ENCODE data around the gene NFKBIB. TPM values are rescaled to one million over a fixed set of nuclear protein-coding genes. Genes with fewer than 3 reads are reported as not detected.

NFKBIB gene
- polyA plus RNA-seq, 2 of the 4 experiments (the other 2 are of a cell fraction) = 35.0 to 61.7 TPM

DNA sequence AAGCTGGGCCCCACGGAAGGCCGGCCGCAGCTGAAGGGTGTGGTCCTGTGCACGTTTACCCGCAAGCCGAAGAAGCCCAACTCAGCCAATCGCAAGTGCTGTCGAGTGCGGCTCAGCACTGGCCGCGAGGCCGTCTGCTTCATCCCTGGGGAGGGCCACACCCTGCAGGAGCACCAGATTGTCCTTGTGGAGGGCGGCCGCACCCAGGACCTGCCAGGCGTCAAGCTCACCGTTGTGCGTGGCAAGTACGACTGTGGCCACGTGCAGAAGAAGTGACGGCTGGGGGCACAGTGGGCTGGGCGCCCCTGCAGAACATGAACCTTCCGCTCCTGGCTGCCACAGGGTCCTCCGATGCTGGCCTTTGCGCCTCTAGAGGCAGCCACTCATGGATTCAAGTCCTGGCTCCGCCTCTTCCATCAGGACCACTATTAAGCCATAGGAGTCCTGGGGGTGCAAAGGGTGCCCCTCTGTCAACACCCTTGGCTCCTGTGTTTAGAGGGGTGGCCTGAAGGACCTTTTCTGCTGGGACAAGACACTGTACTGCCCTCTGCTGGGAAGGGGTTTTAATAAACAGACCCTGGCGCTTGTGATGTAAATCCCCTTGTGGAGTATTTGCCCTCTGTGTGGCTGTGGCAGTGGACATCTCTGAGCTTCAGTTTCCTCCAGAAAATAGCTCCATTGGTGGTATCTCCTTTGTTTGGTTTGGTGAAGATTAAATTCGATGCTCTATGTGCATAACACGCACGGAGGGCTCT is 32.8 kb downstream of the NFKBIB start:
- peak overlapping the region; percentile 70 for H3K4me2 ChIP-seq
- ATAC-seq = peak; percentile 13 to 24; a peak in 3 of 6 replicates
- peak overlapping the region in 1 of 2 experiments; percentile 6; a peak in 1 of 6 replicates for H3K27ac ChIP-seq
- peak overlapping the region; percentile 66; the same call in 1 of the 3 replicates for H3K4me3 ChIP-seq
- TF ChIP-seq POLR2AphosphoS2 (conservative IDR thresholded peaks at IDR 0.05; ENCODE audit: low read length) (0 out of 2 replicates have a peak, but pooled peaks have one; percentile 47), JUN (IDR thresholded peaks at IDR 0.05) (peak in 1 of 2 experiments; percentile 12; a peak in 2 of 5 replicates), CEBPB (IDR thresholded peaks at IDR 0.05) (0 out of 4 replicates have a peak, but pooled peaks of 1 of the 2 experiments have one; percentile 17), SMC3 (IDR thresholded peaks at IDR 0.05) (peak; percentile 66), RAD21 (conservative IDR thresholded peaks at IDR 0.05 in 1 of 2, IDR thresholded peaks at IDR 0.05 in 1 of 2) (peak; percentile 60 to 69), JUNB (IDR thresholded peaks at IDR 0.05) (no peak)
- TF ChIP-seq, protein P1, sequence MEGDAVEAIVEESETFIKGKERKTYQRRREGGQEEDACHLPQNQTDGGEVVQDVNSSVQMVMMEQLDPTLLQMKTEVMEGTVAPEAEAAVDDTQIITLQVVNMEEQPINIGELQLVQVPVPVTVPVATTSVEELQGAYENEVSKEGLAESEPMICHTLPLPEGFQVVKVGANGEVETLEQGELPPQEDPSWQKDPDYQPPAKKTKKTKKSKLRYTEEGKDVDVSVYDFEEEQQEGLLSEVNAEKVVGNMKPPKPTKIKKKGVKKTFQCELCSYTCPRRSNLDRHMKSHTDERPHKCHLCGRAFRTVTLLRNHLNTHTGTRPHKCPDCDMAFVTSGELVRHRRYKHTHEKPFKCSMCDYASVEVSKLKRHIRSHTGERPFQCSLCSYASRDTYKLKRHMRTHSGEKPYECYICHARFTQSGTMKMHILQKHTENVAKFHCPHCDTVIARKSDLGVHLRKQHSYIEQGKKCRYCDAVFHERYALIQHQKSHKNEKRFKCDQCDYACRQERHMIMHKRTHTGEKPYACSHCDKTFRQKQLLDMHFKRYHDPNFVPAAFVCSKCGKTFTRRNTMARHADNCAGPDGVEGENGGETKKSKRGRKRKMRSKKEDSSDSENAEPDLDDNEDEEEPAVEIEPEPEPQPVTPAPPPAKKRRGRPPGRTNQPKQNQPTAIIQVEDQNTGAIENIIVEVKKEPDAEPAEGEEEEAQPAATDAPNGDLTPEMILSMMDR (IDR thresholded peaks at IDR 0.05) = peak; percentile 76
- TF ChIP-seq, protein P2, sequence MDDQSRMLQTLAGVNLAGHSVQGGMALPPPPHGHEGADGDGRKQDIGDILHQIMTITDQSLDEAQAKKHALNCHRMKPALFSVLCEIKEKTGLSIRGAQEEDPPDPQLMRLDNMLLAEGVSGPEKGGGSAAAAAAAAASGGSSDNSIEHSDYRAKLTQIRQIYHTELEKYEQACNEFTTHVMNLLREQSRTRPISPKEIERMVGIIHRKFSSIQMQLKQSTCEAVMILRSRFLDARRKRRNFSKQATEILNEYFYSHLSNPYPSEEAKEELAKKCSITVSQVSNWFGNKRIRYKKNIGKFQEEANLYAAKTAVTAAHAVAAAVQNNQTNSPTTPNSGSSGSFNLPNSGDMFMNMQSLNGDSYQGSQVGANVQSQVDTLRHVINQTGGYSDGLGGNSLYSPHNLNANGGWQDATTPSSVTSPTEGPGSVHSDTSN (IDR thresholded peaks at IDR 0.05) = no peak; the same call in 1 of the 2 replicates
- ChIA-PET CTCF (interaction anchor here (0.6 to 12.2 kb wide), 41 partner anchors 8 to 946 kb away, joined by 3 to 245 read pairs (median 4); partner anchors contain the start of genes FAM98C, FBXO17, NFKBIB and SIRT2), POLR2A (interaction anchor here (1.0 to 2.8 kb wide), 4 partner anchors 12 to 83 kb away, joined by 5 to 21 read pairs (median 9); partner anchors contain the start of gene FBXO17)
- no peaks in the 10 kb centered on the region for H3K9me3 ChIP-seq
- WGBS (ENCODE audit: missing lambda C conversion rate) = 91% methylated on average over 29 of the region's 29 CpGs
- no peak for FAIRE-seq
- H3K4me1 ChIP-seq = peaks cover 19% of the 10 kb centered on the region
- DNase-seq (ENCODE audit: low read depth in 1 of 2, low spot score in 1 of 2) = peak; percentile 88 to 89

DNA sequence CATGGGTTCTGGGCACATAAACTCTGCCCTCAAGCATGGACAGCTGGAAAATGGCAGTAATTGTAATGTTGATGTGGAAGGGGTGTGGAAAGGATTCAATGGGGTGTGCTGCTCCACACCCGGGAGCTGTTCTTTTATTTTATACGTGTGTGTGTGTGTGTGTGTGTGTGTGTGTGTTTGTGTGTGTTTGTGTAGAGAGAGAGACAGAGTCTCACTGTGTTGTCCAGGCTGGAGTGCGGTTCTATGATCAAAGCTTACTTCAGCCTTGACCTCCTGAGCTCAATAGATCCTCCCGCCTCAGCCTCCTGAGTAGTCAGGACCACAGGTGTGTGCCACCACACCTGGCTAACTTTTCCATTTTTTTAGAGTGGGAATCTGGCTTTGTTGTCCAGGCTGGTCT is 33.8 kb downstream of the NFKBIB start:
- H3K4me3 ChIP-seq = no peak overlapping the region
- WGBS (ENCODE audit: missing lambda C conversion rate) = 67% methylated on average over 4 of the region's 4 CpGs
- DNase-seq (ENCODE audit: low read depth in 1 of 2, low spot score in 1 of 2) (no peak), ATAC-seq (no peak), FAIRE-seq (no peak)
- POLR2A ChIA-PET = interaction anchor here (1.0 kb wide), 1 partner anchor 84 kb away, joined by 5 read pairs; no protein-coding TSS in a partner anchor
- TF ChIP-seq GATA3 (IDR thresholded peaks at IDR 0.05; ENCODE audit: borderline replicate concordance) = no peak
- TF ChIP-seq CBX8 (IDR thresholded peaks at IDR 0.05) = no peak
- no peak for TF ChIP-seq SREBF2 (IDR thresholded peaks at IDR 0.05)
- TF ChIP-seq BHLHE40 (IDR thresholded peaks at IDR 0.05; ENCODE audit: low read depth, low read length) = no peak
- 0 out of 3 replicates have a peak, but pooled peaks have one; percentile 17 for TF ChIP-seq BCL3 (IDR thresholded peaks at IDR 0.05)
- TF ChIP-seq RARB (CRISPR knock-in tag; IDR thresholded peaks at IDR 0.05) = no peak
- CTCF ChIA-PET = interaction anchor here (0.6 to 12.2 kb wide), 35 partner anchors 8 to 947 kb away, joined by 3 to 245 read pairs (median 4); partner anchors contain the start of genes ECH1, FAM98C, FBXO17 and LGALS4
- no peak overlapping the region for H3K27ac ChIP-seq
- H3K4me1 ChIP-seq = peaks cover 19% of the 10 kb centered on the region
- no peaks in the 10 kb centered on the region for H3K9me3 ChIP-seq
- no peak overlapping the region for H3K4me2 ChIP-seq

- DNase-seq (ENCODE audit: low read depth in 1 of 2, low spot score in 1 of 2) = no peak
- whole genome bisulfite sequencing (ENCODE audit: missing lambda C conversion rate) = 93% methylated on average over 5 of the region's 5 CpGs
- ATAC-seq = no peak
- Histone ChIP-seq H3K27ac (no peak overlapping the region), H3K4me3 (no peak overlapping the region), H3K4me2 (no peak overlapping the region), H3K9me3 (no peaks in the 10 kb centered on the region), H3K4me1 (no peaks in the 10 kb centered on the region)
- CTCF ChIA-PET = interaction anchor here (1.2 to 5.3 kb wide), 7 partner anchors 9 to 537 kb away, joined by 4 to 43 read pairs (median 6); partner anchors contain the start of genes FAM98C, MRPS12 and SARS2
- no peak for FAIRE-seq
- POLR2A ChIA-PET = interaction anchor here (2.4 kb wide), 1 partner anchor 9 kb away, joined by 10 read pairs; the partner anchor contains the start of genes MRPS12 and SARS2
- no peak for TF ChIP-seq E2F6 (IDR thresholded peaks at IDR 0.05; ENCODE audit: borderline replicate concordance, low read depth)
- TF ChIP-seq TP53 (CRISPR knock-in tag; IDR thresholded peaks at IDR 0.05) = no peak
- TF ChIP-seq HEYL (CRISPR knock-in tag; IDR thresholded peaks at IDR 0.05) = no peak
- no peak for TF ChIP-seq RCOR1 (IDR thresholded peaks at IDR 0.05; ENCODE audit: low read depth, low read length)
- no peak for TF ChIP-seq POLR2A (IDR thresholded peaks at IDR 0.05; ENCODE audit: low read length)
- TF ChIP-seq RNF2 (IDR thresholded peaks at IDR 0.05; ENCODE audit: borderline replicate concordance, low read depth) = no peak
- no peak for TF ChIP-seq HMGXB4 (CRISPR knock-in tag; IDR thresholded peaks at IDR 0.05; ENCODE audit: borderline replicate concordance)
- TF ChIP-seq CBX8 (IDR thresholded peaks at IDR 0.05) = no peak
Observed at GRCh38 chr19:38939957-38940356, 40.2 kb downstream of the NFKBIB start.

All from A549 (cell line).